Nephron progenitor cell (in vitro differentiated cells): ENCODE data around the gene MYL12B.

Experiments used
- DNase-seq: peaks from one replicate; pipeline ENCODE4 v3.0.0; 2021
- H3K27ac Mint-ChIP-seq: 2 replicates; pipeline ENCODE4 v1.8.0; 2021; ENCODE audit warnings: mild to moderate bottlenecking, moderate library complexity, mixed read lengths
- H3K27me3 Mint-ChIP-seq: 2 replicates; pipeline ENCODE4 v1.8.0; 2021; ENCODE audit warnings: mild to moderate bottlenecking, low read depth, mixed read lengths; ENCODE audit not compliant: poor library complexity
- H3K36me3 Mint-ChIP-seq: 2 replicates; pipeline ENCODE4 v1.8.0; 2021; ENCODE audit warnings: low read depth, mixed read lengths
- H3K4me1 Mint-ChIP-seq: 2 replicates; pipeline ENCODE4 v1.8.0; 2021; ENCODE audit warnings: mixed read lengths
- H3K4me3 Mint-ChIP-seq: 2 replicates; pipeline ENCODE4 v1.8.0; 2021; ENCODE audit warnings: mild to moderate bottlenecking, moderate library complexity, mixed read lengths
- H3K9me3 Mint-ChIP-seq: 2 replicates; pipeline ENCODE4 v1.8.0; 2021; ENCODE audit warnings: mild to moderate bottlenecking, moderate library complexity, mixed read lengths
- CTCF ChIP-seq: fragments of 200-600 bp; sonication (generic); IDR thresholded peaks from 2 replicates; pipeline ENCODE4 v1.5.0; 2021; ENCODE audit warnings: antibody characterized with exemption

MYL12B gene

GRCh38 chr18:3321133-3321812 is 59.3 kb downstream of the MYL12B start:
- DNase-seq = no peak
- Mint-ChIP-seq H3K4me3 (no peak overlapping the region), H3K27ac (no peak overlapping the region), H3K27me3 (no peaks in the 10 kb centered on the region), H3K4me1 (peaks cover 29% of the 10 kb centered on the region), H3K36me3 (no peaks in the 10 kb centered on the region), H3K9me3 (peaks cover 15% of the 10 kb centered on the region)
- no peak for TF ChIP-seq CTCF

- Mint-ChIP-seq H3K27me3 (no peaks in the 10 kb centered on the region), H3K4me1 (peaks cover 28% of the 10 kb centered on the region), H3K27ac (no peak overlapping the region), H3K4me3 (no peak overlapping the region), H3K9me3 (no peaks in the 10 kb centered on the region), H3K36me3 (no peaks in the 10 kb centered on the region)
- TF ChIP-seq CTCF = no peak
- no peak for DNase-seq
These were observed 62.0 kb downstream of the MYL12B start for GRCh38 chr18:3323900-3324299.
